Measurements from ENCODE around the gene UCN2. TPM values are rescaled to one million over a fixed set of nuclear protein-coding genes. Genes with fewer than 3 reads are reported as not detected.

UCN2 gene
- total RNA-seq, 2 experiments from 2014 or later = not detected

- Mint-ChIP-seq H3K36me3 (ENCODE audit: low read depth) (peaks cover 32% of the 10 kb centered on the region), H3K4me1 (ENCODE audit: low read depth) (peaks cover 32% of the 10 kb centered on the region), H3K4me3 (peak overlapping the region; percentile 89), H3K9me3 (no peaks in the 10 kb centered on the region), H3K27ac (peak overlapping the region; percentile 52), H3K27me3 (no peaks in the 10 kb centered on the region)
- intact Hi-C loops (cut with micrococcal nuclease) = no loop called here
- no peak for TF ChIP-seq CTCF (IDR thresholded peaks at IDR 0.05)
- ATAC-seq = no peak
- ChIA-PET POLR2A (interaction anchor here (0.6 to 2.4 kb wide), 7 partner anchors 20 to 288 kb away, joined by 3 to 12 read pairs (median 4); partner anchors contain the start of gene SLC26A6), CTCF (interaction anchor here (0.7 to 11.3 kb wide), 10 partner anchors 11 to 283 kb away, joined by 3 to 116 read pairs (median 4); partner anchors contain the start of gene SLC26A6)
- peak; percentile 18 for DNase-seq
Measured at GRCh38 chr3:48555949-48556795, 7.4 kb downstream of the UCN2 start.

- POLR2A ChIA-PET = interaction anchor here (0.6 to 1.8 kb wide), 3 partner anchors 19 to 287 kb away, joined by 3 to 5 read pairs (median 4); no protein-coding TSS in a partner anchor
- Mint-ChIP-seq H3K36me3 (ENCODE audit: low read depth) (peaks cover 36% of the 10 kb centered on the region), H3K4me3 (peak overlapping the region; percentile 89), H3K9me3 (no peaks in the 10 kb centered on the region), H3K4me1 (ENCODE audit: low read depth) (peaks cover 24% of the 10 kb centered on the region), H3K27ac (no peak overlapping the region), H3K27me3 (no peaks in the 10 kb centered on the region)
- no peak for TF ChIP-seq CTCF (IDR thresholded peaks at IDR 0.05)
- ATAC-seq = no peak
- intact Hi-C loops (cut with micrococcal nuclease) = no loop called here
- no peak for DNase-seq
- CTCF ChIA-PET = interaction anchor here (0.7 to 11.3 kb wide), 7 partner anchors 10 to 282 kb away, joined by 3 to 116 read pairs (median 12); partner anchors contain the start of gene SLC26A6
Measured at GRCh38 chr3:48555231-48555948, 8.2 kb downstream of the UCN2 start.

GRCh38 chr3:48553886-48554845 is 9.4 kb downstream of the UCN2 start:
- ATAC-seq (no peak), DNase-seq (no peak)
- intact Hi-C loops (cut with micrococcal nuclease) = no loop called here
- Mint-ChIP-seq H3K27ac (no peak overlapping the region), H3K27me3 (no peaks in the 10 kb centered on the region), H3K4me3 (peak overlapping the region; percentile 89), H3K36me3 (ENCODE audit: low read depth) (peaks cover 36% of the 10 kb centered on the region), H3K4me1 (ENCODE audit: low read depth) (peaks cover 26% of the 10 kb centered on the region), H3K9me3 (no peaks in the 10 kb centered on the region)
- no peak for TF ChIP-seq CTCF (IDR thresholded peaks at IDR 0.05)
- POLR2A ChIA-PET = interaction anchor here (1.1 to 1.4 kb wide), 3 partner anchors 88 to 113 kb away, joined by 3 to 5 read pairs (median 3); no protein-coding TSS in a partner anchor
- CTCF ChIA-PET = interaction anchor here (0.7 to 11.3 kb wide), 6 partner anchors 20 to 153 kb away, joined by 3 to 116 read pairs (median 8); partner anchors contain the start of gene SLC26A6

- ATAC-seq (no peak), DNase-seq (no peak)
- CTCF ChIA-PET = interaction anchor here (1.1 to 11.3 kb wide), 5 partner anchors 24 to 153 kb away, joined by 3 to 116 read pairs (median 12); partner anchors contain the start of gene SLC26A6
- no peak overlapping the region for H3K27ac Mint-ChIP-seq
- H3K9me3 Mint-ChIP-seq = no peaks in the 10 kb centered on the region
- H3K4me3 Mint-ChIP-seq = no peak overlapping the region
- TF ChIP-seq CTCF (IDR thresholded peaks at IDR 0.05) = no peak
- intact Hi-C loops (cut with micrococcal nuclease) = no loop called here
- peaks cover 41% of the 10 kb centered on the region for H3K36me3 Mint-ChIP-seq (ENCODE audit: low read depth)
- peaks cover 25% of the 10 kb centered on the region for H3K4me1 Mint-ChIP-seq (ENCODE audit: low read depth)
- no peaks in the 10 kb centered on the region for H3K27me3 Mint-ChIP-seq
- POLR2A ChIA-PET = interaction anchor here (0.6 to 1.4 kb wide), 4 partner anchors 87 to 113 kb away, joined by 3 to 5 read pairs (median 3); no protein-coding TSS in a partner anchor
Measured at GRCh38 chr3:48553361-48553760, 10.2 kb downstream of the UCN2 start.
